SK-N-MC (cell line): ENCODE results near the gene USP10.

ENCODE experiments used
- EZH2 ChIP-seq: fragments of 200-600 bp; sonication (generic); IDR thresholded peaks from one replicate; pipeline ENCODE4 v1.6.1; 2017; ENCODE audit warnings: antibody characterized with exemption
- POLR2AphosphoS5 ChIP-seq: IDR thresholded peaks from 2 replicates; pipeline ENCODE4 v1.6.1; 2012; ENCODE audit warnings: mild to moderate bottlenecking, low read depth, low read length, borderline replicate concordance

- TF ChIP-seq POLR2AphosphoS5 (no peak), EZH2 (no peak)
Measured at GRCh38 chr16:84763164-84763563, 63.4 kb downstream of the USP10 start.
